SIG-M5 treated with dmso at 0.1 percent for 504 hours (cell line): Measurements from ENCODE around the gene FTSJ1.
"Not testable (repeated sequence)": the region's sequence is repeated elsewhere in the genome, so short reads cannot be mapped to it uniquely, and the experiment has no call there.

ENCODE experiments used
- DNase-seq: peaks from one replicate; lab custom pipeline; 2025; ENCODE audit not compliant: unreplicated experiment; lab: John Stamatoyannopoulos, UW

The FTSJ1 gene

GRCh38 chrX:48493890-48494364 is 17.9 kb downstream of the FTSJ1 start:
- no peak for DNase-seq

GRCh38 chrX:48496660-48497059 is 20.7 kb downstream of the FTSJ1 start:
- DNase-seq, result no peak

GRCh38 chrX:48497871-48498270 is 21.9 kb downstream of the FTSJ1 start:
- no peak for DNase-seq

DNA sequence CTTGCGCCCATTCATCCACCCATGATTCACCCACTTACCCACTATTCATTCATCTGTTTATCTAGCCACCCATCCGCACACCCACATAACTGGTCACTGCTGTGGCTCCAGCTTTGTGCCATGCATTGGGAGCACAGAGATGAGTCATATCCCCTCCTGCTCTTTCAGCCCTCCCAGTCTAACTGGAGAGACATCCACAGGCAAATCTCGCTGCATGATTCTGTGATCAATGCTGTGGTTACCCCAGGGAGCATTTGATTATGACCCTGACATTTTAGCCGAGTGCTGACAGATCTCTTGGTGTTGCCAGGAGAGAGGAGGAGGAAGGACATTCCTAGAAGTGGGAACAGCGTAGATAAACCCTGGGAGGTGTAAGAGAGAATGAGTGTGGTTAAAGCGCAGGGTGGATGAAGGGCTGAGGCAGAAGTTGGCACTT is 22.4 kb downstream of the FTSJ1 start:
- DNase-seq, result no peak

- DNase-seq, result no peak
Observed at GRCh38 chrX:48504261-48504660, 28.3 kb downstream of the FTSJ1 start.

GRCh38 chrX:48505481-48505880 is 29.5 kb downstream of the FTSJ1 start:
- no peak for DNase-seq

GRCh38 chrX:48507246-48507645 is 31.2 kb downstream of the FTSJ1 start:
- DNase-seq, result no peak

- DNase-seq, result peak; percentile 64
Observed at GRCh38 chrX:48508400-48509244, 32.6 kb downstream of the FTSJ1 start, which contains the start of gene PORCN. PORCN (plus strand) TSS chrX:48508992; CDS start chrX:48509821, 829 bp downstream.

DNA sequence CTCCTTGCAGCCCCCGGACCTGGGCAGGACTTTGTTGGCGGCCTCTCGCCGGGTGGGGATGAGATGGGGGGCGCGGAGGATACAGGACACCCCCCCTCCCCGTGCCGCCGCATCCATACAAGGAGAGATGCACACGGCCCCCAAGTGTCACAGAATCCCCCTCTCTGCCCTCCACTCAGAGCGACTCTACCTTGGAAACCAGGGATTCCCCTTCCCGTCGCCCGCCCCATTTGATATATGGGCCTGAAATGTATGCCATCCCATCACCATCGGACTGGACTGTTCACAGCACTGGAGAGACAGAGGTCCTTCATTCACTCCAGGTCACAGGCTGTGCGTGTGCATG is 33.2 kb downstream of the FTSJ1 start:
- DNase-seq, result no peak

DNA sequence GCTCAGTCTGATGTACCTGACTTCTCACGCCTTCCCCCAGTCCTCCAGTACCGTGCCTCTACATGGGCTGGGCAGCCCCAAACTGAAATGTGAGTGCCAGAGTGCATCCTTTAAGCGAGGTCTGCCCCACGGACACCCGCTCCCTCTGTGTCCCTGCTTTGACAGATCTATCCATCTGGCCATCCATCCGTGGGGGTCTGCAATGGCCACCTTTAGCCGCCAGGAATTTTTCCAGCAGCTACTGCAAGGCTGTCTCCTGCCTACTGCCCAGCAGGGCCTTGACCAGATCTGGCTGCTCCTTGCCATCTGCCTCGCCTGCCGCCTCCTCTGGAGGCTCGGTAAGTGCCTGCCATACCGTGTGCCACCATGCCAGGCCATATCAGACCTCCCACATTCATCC is 33.6 kb downstream of the FTSJ1 start:
- no peak for DNase-seq

- DNase-seq, result no peak
Observed at GRCh38 chrX:48511560-48511959, 35.6 kb downstream of the FTSJ1 start.

DNA sequence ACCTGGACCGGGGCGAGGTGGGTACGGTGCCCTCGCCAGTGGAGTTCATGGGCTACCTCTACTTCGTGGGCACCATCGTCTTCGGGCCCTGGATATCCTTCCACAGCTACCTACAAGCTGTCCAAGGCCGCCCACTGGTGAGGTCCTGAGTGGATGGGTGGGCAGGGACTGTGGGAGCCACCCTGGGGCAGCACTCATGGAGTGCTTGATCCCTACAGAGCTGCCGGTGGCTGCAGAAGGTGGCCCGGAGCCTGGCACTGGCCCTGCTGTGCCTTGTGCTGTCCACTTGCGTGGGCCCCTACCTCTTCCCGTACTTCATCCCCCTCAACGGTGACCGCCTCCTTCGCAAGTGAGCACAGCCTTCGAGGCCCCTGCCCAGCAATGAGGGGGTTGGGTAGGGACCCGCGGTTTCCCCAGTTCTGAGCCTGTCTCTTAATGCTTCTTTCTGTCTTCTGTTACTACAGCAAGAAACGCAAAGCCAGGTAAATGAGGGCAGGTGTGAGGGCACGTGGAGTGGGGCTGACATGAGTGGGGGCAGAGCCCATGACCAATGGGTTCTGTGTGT is 36.5 kb downstream of the FTSJ1 start:
- no peak for DNase-seq

DNA sequence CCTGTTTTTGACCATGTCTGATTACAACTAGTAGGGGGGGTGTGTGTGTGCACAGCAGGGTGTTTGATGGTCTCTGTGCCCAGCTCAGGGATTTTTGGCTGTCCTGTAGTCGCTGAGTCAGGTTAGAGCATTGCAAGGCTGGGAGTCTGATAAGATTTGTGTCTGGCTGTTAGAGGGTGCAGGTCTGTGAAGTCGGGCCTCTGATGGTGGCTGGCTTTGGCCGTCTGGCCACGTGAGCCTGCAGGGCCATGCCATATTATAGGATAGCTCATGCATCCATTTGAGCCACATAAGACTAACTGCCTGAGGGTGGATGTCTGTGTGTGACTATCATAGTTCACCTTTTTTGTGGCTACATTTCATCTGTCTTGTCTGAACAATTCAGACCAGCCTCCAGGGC is 37.7 kb downstream of the FTSJ1 start:
- no peak for DNase-seq

DNA sequence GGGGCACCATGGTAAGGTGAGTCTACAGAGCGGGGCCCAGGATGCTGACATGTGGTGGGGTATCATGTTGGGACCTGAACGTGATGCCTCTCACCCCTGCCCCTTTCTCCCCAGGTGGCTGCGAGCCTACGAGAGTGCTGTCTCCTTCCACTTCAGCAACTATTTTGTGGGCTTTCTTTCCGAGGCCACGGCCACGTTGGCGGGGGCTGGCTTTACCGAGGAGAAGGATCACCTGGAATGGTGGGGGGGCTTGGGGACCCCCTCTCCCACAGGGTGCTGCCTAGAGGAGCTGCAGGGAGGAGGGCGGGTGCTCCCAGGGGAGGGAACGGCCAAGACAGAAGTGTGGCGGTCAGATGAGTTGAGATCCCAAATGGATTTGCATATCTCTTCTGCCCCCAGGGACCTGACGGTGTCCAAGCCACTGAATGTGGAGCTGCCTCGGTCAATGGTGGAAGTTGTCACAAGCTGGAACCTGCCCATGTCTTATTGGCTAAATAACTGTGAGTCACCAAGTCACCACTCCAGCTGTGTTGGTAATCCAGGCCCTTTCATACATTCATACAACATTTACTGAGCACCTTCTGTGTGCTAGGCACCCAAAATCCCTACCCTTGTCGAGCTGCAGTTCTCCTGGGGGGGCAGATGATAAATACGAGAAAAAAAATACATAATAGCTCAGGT is 38.3 kb downstream of the FTSJ1 start:
- DNase-seq, result no peak

GRCh38 chrX:48514868-48515460 is 39.0 kb downstream of the FTSJ1 start:
- no peak for DNase-seq

DNA sequence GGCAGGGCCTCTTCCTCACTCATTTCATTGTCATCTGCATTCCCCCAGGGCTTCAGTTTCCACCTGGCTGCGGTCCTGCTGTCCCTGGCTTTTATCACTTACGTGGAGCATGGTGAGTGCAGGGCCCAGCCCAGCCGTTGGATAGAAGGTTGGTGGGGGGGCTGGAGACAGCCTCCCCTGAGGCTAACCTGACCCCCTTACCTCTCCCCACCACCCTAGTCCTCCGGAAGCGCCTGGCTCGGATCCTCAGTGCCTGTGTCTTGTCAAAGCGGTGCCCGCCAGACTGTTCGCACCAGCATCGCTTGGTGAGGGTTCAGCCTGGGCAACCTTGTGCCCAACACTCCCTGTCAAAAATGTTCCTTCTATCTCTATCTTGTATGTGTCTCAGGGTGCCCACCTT is 39.8 kb downstream of the FTSJ1 start:
- no peak for DNase-seq

GRCh38 chrX:48516285-48516684 is 40.3 kb downstream of the FTSJ1 start:
- no peak for DNase-seq

- DNase-seq, result no peak
Observed at GRCh38 chrX:48516987-48517386, 41.0 kb downstream of the FTSJ1 start.

DNA sequence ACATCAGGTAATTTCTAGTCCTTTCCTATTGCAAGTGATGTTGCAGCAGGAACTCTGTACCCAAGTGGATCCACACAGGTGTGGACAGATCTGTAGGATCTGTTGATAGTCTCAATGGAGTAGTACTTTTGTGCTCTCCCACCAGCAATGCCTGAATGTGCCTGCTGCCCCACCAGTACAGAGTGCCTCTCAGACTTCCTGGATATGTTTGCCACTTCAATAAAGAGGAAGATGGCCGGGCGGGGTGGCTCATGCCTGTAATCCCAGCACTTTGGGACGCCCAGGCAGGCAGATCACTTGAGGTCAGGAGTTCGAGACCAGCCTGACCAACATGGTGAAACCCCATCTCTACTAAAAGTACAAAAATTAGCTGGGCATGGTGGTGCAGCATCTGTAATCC is 43.5 kb downstream of the FTSJ1 start:
- DNase-seq, result not testable (repeated sequence)

GRCh38 chrX:48520455-48520854 is 44.5 kb downstream of the FTSJ1 start:
- no peak for DNase-seq

DNA sequence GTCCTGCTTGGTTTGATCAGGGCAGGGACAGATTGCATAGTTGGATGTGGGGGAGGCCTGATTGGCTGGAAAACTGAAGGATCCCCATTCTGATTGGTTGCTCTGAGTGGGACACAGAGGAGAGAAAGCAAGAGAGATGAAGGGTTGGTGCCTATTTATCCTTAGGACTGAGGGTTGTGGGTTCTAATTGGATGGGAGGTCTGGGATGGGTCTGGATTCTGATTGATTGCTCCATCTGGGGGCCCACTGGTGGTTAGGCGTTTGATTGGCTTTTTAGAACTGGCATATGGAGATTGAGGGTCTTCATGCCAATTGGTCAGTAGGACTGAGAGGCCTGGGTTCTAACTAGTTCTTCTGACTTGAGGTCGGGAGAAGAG is 45.0 kb downstream of the FTSJ1 start:
- no peak for DNase-seq
